ENCODE results near the gene ADAP1. TPM values are rescaled to one million over a fixed set of nuclear protein-coding genes. Genes with fewer than 3 reads are reported as not detected.

The ADAP1 gene
- total and polyA plus RNA-seq, 2 of the 8 experiments (the other 6 are each of a cell fraction or from before 2014, with no cell fraction given), result 5.8 to 6.1 TPM

- no peak for TF ChIP-seq CHD7 (IDR thresholded peaks at IDR 0.05; ENCODE audit: insufficient replicate concordance, low read length)
- TF ChIP-seq FOSL1 (IDR thresholded peaks at IDR 0.05; ENCODE audit: insufficient read depth, low read depth, low read length), result no peak
- no peak for TF ChIP-seq RXRA (IDR thresholded peaks at IDR 0.05; ENCODE audit: insufficient read depth, low read depth, low read length)
- TF ChIP-seq CHD2 (IDR thresholded peaks at IDR 0.05; ENCODE audit: low read length), result no peak
- no peak for TF ChIP-seq SAP30 (IDR thresholded peaks at IDR 0.05; ENCODE audit: insufficient read depth, insufficient replicate concordance, low read length)
- TF ChIP-seq RNF2 (IDR thresholded peaks at IDR 0.05; ENCODE audit: borderline replicate concordance, low read depth, low read length, missing control alignments, poor library complexity, severe bottlenecking), result no peak
- no peak for TF ChIP-seq ATF3 (IDR thresholded peaks at IDR 0.05; ENCODE audit: insufficient read depth, low read depth, low read length)
- TF ChIP-seq POU5F1 (IDR thresholded peaks at IDR 0.05; ENCODE audit: low read depth, low read length), result no peak
- TF ChIP-seq ZNF274 (IDR thresholded peaks at IDR 0.05; ENCODE audit: borderline replicate concordance, extremely low read depth, low read length), result no peak
- no peak for TF ChIP-seq JUND (IDR thresholded peaks at IDR 0.05; ENCODE audit: low read length)
These were observed 63.6 kb downstream of the ADAP1 start (continued) for GRCh38 chr7:890868-891267.
